T-cell (primary cell): ENCODE data around the gene FAM241A. TPM values are rescaled to one million over a fixed set of nuclear protein-coding genes. Genes with fewer than 3 reads are reported as not detected.
"Not testable (repeated sequence)": the region's sequence is repeated elsewhere in the genome, so short reads cannot be mapped to it uniquely, and the experiment has no call there.

Experiments used
- ATAC-seq, 4 experiments: fragments of 200-7000 bp in 3 of 4; fragments of 150-1000 bp in 1 of 4; cut with Tn5 transposase; replicated peaks in 1 of 4; 1 replicate in 3 of 4; 2 replicates in 1 of 4; pipeline ENCODE4 v1.10.0; 2021; ENCODE audit warnings: moderate library complexity in 3 of 4, mild to moderate bottlenecking in 2 of 4, moderate number of reproducible peaks in 1 of 4
- CTCF ChIA-PET, 2 donors: fragments of 300-600 bp; sonication (Branson Sonifier 250); formaldehyde crosslinking; loops; one replicate each; lab custom pipeline; 2022; ENCODE audit warnings: antibody characterized with exemption in 2 of 2; lab: Charles Lee
- POLR2A ChIA-PET, 2 donors: fragments of 300-600 bp; sonication (Branson Sonifier 250); formaldehyde crosslinking; loops; one replicate each; lab custom pipeline; 2022; ENCODE audit warnings: antibody characterized with exemption in 2 of 2; lab: Charles Lee
- DNase-seq, 35 experiments: peaks; one replicate each; pipeline versions ENCODE4 v3.0.0 to v3.0.0-alpha.2; 2013 to 2023
- H3K27ac ChIP-seq: one replicate; pipeline ENCODE4 v1.5.1; 2013; ENCODE audit warnings: low read length
- H3K27me3 ChIP-seq, 2 experiments: replicated peaks in 1 of 2; 1 replicate in 1 of 2; 2 replicates in 1 of 2; pipeline versions ENCODE4 v1.6.1 to v1.7.0; 2013; ENCODE audit warnings: low read length in 1 of 2, mixed read lengths in 1 of 2; ENCODE audit not compliant: control insufficient read depth in 2 of 2, insufficient read depth in 2 of 2; ENCODE audit errors: extremely low read depth in 1 of 2
- H3K36me3 ChIP-seq, 2 donors: 1 replicate in 1 of 2; 2 replicates in 1 of 2; pipeline versions ENCODE4 v1.6.1 to v1.7.0; 2013; ENCODE audit warnings: low read length in 1 of 2; ENCODE audit not compliant: control insufficient read depth in 2 of 2, insufficient read depth in 1 of 2; ENCODE audit errors: extremely low read depth in 1 of 2
- H3K4me1 ChIP-seq, 2 experiments: 1 replicate in 1 of 2; 2 replicates in 1 of 2; pipeline versions ENCODE4 v1.6.1 to v1.7.0; 2013; ENCODE audit warnings: low read length in 2 of 2, mixed read lengths in 1 of 2; ENCODE audit not compliant: insufficient read depth in 2 of 2, control insufficient read depth in 1 of 2; ENCODE audit errors: extremely low read depth in 1 of 2
- H3K4me3 ChIP-seq, 2 donors: 1 replicate in 1 of 2; 2 replicates in 1 of 2; pipeline versions ENCODE4 v1.5.1 to v1.7.0; 2013; ENCODE audit warnings: mild to moderate bottlenecking in 2 of 2, low read length in 1 of 2, moderate library complexity in 1 of 2; ENCODE audit not compliant: control insufficient read depth in 1 of 2; ENCODE audit errors: extremely low read depth in 1 of 2
- H3K9me3 ChIP-seq: 2 replicates; pipeline ENCODE4 v1.7.0; 2013
- H3K27ac Mint-ChIP-seq, 2 donors: one replicate each; pipeline ENCODE4 v1.8.0; 2020 to 2021; ENCODE audit warnings: mild to moderate bottlenecking in 2 of 2, mixed read lengths in 2 of 2
- H3K27me3 Mint-ChIP-seq, 2 donors: one replicate each; pipeline ENCODE4 v1.8.0; 2021 to 2022; ENCODE audit warnings: mixed read lengths in 2 of 2
- H3K36me3 Mint-ChIP-seq: one replicate; pipeline ENCODE4 v1.8.0; 2021; ENCODE audit warnings: mixed read lengths
- H3K4me1 Mint-ChIP-seq, 3 donors: one replicate each; pipeline ENCODE4 v1.8.0; 2020 to 2022; ENCODE audit warnings: mixed read lengths in 3 of 3, mild to moderate bottlenecking in 1 of 3
- H3K4me3 Mint-ChIP-seq, 3 donors: one replicate each; pipeline ENCODE4 v1.8.0; 2020 to 2022; ENCODE audit warnings: mild to moderate bottlenecking in 3 of 3, mixed read lengths in 3 of 3, moderate library complexity in 3 of 3
- H3K9me3 Mint-ChIP-seq, 3 donors: one replicate each; pipeline ENCODE4 v1.8.0; 2020 to 2022; ENCODE audit warnings: mixed read lengths in 3 of 3
- WGBS: methylation state at CpG from one replicate; pipeline ENCODE4 v1.1.5; 2013; ENCODE audit warnings: missing lambda C conversion rate; ENCODE audit not compliant: insufficient coverage; 5-methylcytosine and 5-hydroxymethylcytosine counted together
- total RNA-seq, 35 experiments: library from RNA in 6 of 35; stranded (reverse) in 6 of 35; fragments of 120-200 nt in 1 of 35; gene quantifications; one replicate each; pipeline versions ENCODE4 v1.2.1 to v1.2.4 and lab custom pipeline; 2013 to 2026

Gene FAM241A
- total RNA-seq, 5 donors from 2014 or later (not counting 1 experiment from before 2014, with no cell fraction given): 1.4 to 3.4 (median 2.0) TPM

DNA sequence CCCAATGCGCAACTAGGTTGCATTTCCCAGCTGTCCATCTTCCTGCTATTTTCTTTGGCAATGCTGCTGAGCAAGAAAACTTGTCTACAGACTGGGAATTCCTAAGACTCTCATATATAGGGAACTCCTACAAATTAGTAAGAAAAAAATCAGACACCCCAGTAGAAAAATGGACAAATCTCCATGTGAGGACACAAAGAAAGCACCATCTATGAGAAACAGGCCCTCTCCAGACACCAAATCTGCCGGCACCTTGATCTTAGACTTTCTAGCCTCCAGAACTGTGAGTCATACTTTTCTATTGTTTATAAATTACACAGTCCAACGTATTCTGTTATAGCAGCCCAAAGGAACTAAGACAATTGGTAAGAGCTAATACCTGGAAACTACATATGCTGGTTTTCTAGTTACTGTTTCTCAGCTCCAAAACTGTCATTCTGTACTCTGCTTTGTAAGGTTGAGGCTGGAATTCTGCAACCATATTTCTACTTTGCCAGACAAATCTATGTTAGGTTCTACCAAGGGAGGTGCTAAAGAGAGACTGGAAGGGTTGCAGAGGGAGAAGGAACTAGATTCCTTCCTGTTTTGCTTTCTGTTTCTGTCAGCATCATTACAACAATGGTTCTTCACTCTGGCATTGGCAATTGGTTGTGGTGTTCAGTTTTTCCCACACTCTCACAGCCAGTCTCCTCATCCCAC is 35.7 kb upstream of the FAM241A start:
- H3K27me3 Mint-ChIP-seq: no peaks in the 10 kb centered on the region
- Histone ChIP-seq H3K4me1 (no peaks in the 10 kb centered on the region), H3K27me3 (no peaks in the 10 kb centered on the region), H3K27ac (no peak overlapping the region), H3K9me3 (no peaks in the 10 kb centered on the region), H3K36me3 (no peaks in the 10 kb centered on the region), H3K4me3 (no peak overlapping the region)
- no peak overlapping the region for H3K27ac Mint-ChIP-seq
- no peaks in the 10 kb centered on the region for H3K9me3 Mint-ChIP-seq
- peaks cover 0 to 3% (median 3%) of the 10 kb centered on the region in 3 donors for H3K4me1 Mint-ChIP-seq
- ATAC-seq (no peak), DNase-seq (no peak)
- WGBS: 67% methylated on average over 1 of the region's 3 CpGs
- no peak overlapping the region for H3K4me3 Mint-ChIP-seq
- ChIA-PET CTCF (interaction anchor here (0.5 to 1.2 kb wide), 2 partner anchors 11 to 94 kb away, joined by 3 to 4 read pairs; no protein-coding TSS in a partner anchor), POLR2A (no interaction called here)
- H3K36me3 Mint-ChIP-seq: no peaks in the 10 kb centered on the region

GRCh38 chr4:112110059-112110425 is 35.2 kb upstream of the FAM241A start:
- ATAC-seq (no peak), DNase-seq (no peak)
- no CpG with 5 or more reads among the region's 1 CpG for whole genome bisulfite sequencing
- Histone ChIP-seq H3K36me3 (no peaks in the 10 kb centered on the region), H3K27ac (no peak overlapping the region), H3K4me3 (no peak overlapping the region), H3K4me1 (no peaks in the 10 kb centered on the region), H3K27me3 (no peaks in the 10 kb centered on the region), H3K9me3 (no peaks in the 10 kb centered on the region)
- Mint-ChIP-seq H3K4me1 (peaks cover 0 to 3% (median 3%) of the 10 kb centered on the region in 3 donors), H3K27ac (no peak overlapping the region), H3K36me3 (no peaks in the 10 kb centered on the region), H3K4me3 (no peak overlapping the region), H3K27me3 (no peaks in the 10 kb centered on the region), H3K9me3 (no peaks in the 10 kb centered on the region)
- POLR2A ChIA-PET: no interaction called here
- CTCF ChIA-PET: interaction anchor here (0.5 to 1.2 kb wide), 2 partner anchors 11 to 93 kb away, joined by 3 to 4 read pairs; no protein-coding TSS in a partner anchor

GRCh38 chr4:112111306-112111705 is 33.9 kb upstream of the FAM241A start:
- H3K9me3 ChIP-seq: no peaks in the 10 kb centered on the region
- H3K27me3 ChIP-seq: no peaks in the 10 kb centered on the region
- CTCF ChIA-PET: no interaction called here
- no peaks in the 10 kb centered on the region for H3K9me3 Mint-ChIP-seq
- H3K27ac ChIP-seq: no peak overlapping the region
- H3K27me3 Mint-ChIP-seq: no peaks in the 10 kb centered on the region
- no peak overlapping the region for H3K4me3 ChIP-seq
- no CpG with 5 or more reads among the region's 1 CpG for WGBS
- DNase-seq: no peak
- peaks cover 0 to 3% (median 3%) of the 10 kb centered on the region in 3 donors for H3K4me1 Mint-ChIP-seq
- no peak for ATAC-seq
- POLR2A ChIA-PET: no interaction called here
- H3K36me3 ChIP-seq: no peaks in the 10 kb centered on the region
- no peaks in the 10 kb centered on the region for H3K4me1 ChIP-seq
- H3K4me3 Mint-ChIP-seq: no peak overlapping the region
- H3K36me3 Mint-ChIP-seq: no peaks in the 10 kb centered on the region
- no peak overlapping the region for H3K27ac Mint-ChIP-seq

GRCh38 chr4:112112095-112112494 is 33.2 kb upstream of the FAM241A start:
- H3K9me3 ChIP-seq, H3K36me3 Mint-ChIP-seq, H3K27me3 Mint-ChIP-seq, POLR2A ChIA-PET, H3K27ac Mint-ChIP-seq, H3K4me3 ChIP-seq, H3K9me3 Mint-ChIP-seq, CTCF ChIA-PET, H3K27ac ChIP-seq, DNase-seq, H3K27me3 ChIP-seq, H3K4me1 Mint-ChIP-seq, H3K36me3 ChIP-seq, H3K4me3 Mint-ChIP-seq, ATAC-seq, H3K4me1 ChIP-seq: not testable (repeated sequence)
- WGBS: 93% methylated on average over 3 of the region's 7 CpGs

DNA sequence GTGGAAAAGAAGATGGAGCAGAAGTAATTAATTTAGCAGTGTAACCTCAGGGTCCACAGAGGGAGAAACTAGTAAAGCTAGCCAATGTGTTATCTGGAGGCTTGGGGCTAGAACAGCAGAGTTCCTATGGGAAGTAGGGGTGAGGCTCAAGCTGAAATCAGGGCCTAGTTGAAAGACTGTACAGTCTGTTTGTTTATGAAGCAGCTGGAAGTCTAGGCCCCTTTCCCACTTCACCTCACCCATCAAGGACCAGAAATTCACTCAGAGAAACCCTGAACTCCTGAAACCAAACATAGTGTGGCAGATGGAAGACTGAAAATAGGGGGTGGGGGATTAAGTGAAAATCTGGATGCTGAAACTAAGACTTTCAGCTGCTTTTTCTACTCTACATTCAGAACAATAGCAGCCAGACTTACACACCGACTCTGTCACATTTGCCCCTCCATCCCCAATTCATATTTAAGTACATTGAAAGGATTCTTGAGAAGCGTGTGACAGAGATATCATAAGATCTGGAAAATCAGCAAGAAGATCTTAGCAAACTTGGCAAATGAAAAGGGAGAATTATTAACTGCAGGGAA is 32.6 kb upstream of the FAM241A start:
- ATAC-seq (no peak), DNase-seq (no peak)
- no peaks in the 10 kb centered on the region for H3K4me1 ChIP-seq
- H3K9me3 ChIP-seq: no peaks in the 10 kb centered on the region
- Mint-ChIP-seq H3K9me3 (no peaks in the 10 kb centered on the region), H3K27me3 (no peaks in the 10 kb centered on the region), H3K4me3 (no peak overlapping the region), H3K36me3 (no peaks in the 10 kb centered on the region), H3K27ac (no peak overlapping the region), H3K4me1 (peaks cover 0 to 3% (median 3%) of the 10 kb centered on the region in 3 donors)
- CTCF ChIA-PET: no interaction called here
- H3K27me3 ChIP-seq: no peaks in the 10 kb centered on the region
- no peak overlapping the region for H3K4me3 ChIP-seq
- H3K27ac ChIP-seq: no peak overlapping the region
- POLR2A ChIA-PET: no interaction called here
- 100% methylated on average over 1 of the region's 2 CpGs for WGBS
- no peaks in the 10 kb centered on the region for H3K36me3 ChIP-seq

GRCh38 chr4:112113864-112114263 is 31.4 kb upstream of the FAM241A start:
- Mint-ChIP-seq H3K9me3 (no peaks in the 10 kb centered on the region), H3K27ac (no peak overlapping the region), H3K36me3 (no peaks in the 10 kb centered on the region), H3K27me3 (no peaks in the 10 kb centered on the region), H3K4me3 (no peak overlapping the region), H3K4me1 (peaks cover 0 to 6% (median 3%) of the 10 kb centered on the region in 3 donors)
- DNase-seq (no peak), ATAC-seq (no peak)
- Histone ChIP-seq H3K27me3 (no peaks in the 10 kb centered on the region), H3K36me3 (no peaks in the 10 kb centered on the region), H3K27ac (no peak overlapping the region), H3K4me1 (no peaks in the 10 kb centered on the region), H3K4me3 (no peak overlapping the region), H3K9me3 (no peaks in the 10 kb centered on the region)
- ChIA-PET CTCF (interaction anchor here in 1 of 2 donors (0.6 kb wide), 1 partner anchor 37 kb away, joined by 3 read pairs; no protein-coding TSS in a partner anchor), POLR2A (no interaction called here)
